Pancreas (tissue), 10 donors: ENCODE data around the gene NOVA2. TPM values are rescaled to one million over a fixed set of nuclear protein-coding genes. Genes with fewer than 3 reads are reported as not detected.

Experiments
- ATAC-seq, 4 donors: fragments of 200-7000 bp; cut with Tn5 transposase; one replicate each; pipeline versions ENCODE4 v1.8.0 to v1.9.1; 2020; ENCODE audit warnings: mild to moderate bottlenecking in 4 of 4, moderate library complexity in 4 of 4
- DNase-seq, 6 donors: peaks; one replicate each; pipeline ENCODE4 v3.0.0-alpha.2; 2020
- FAIRE-seq: peaks from 2 replicates; lab custom pipeline; 2012; peaks lifted over from hg19 to GRCh38; lab: Jason Lieb, UNC
- H3K27ac ChIP-seq, 4 donors: fragments of 200-600 bp; sonication (generic); 1 replicate in 3 of 4; 2 replicates in 1 of 4; pipeline versions ENCODE4 v1.5.0 to v1.8.0; 2020
- H3K27me3 ChIP-seq, 4 donors: fragments of 200-600 bp; one replicate each; pipeline ENCODE4 v1.8.0; 2021
- H3K36me3 ChIP-seq, 3 donors: fragments of 200-600 bp; sonication (generic) in 1 of 3; one replicate each; pipeline versions ENCODE4 v1.5.0 to v1.8.0; 2020 to 2021
- H3K4me1 ChIP-seq, 3 donors: fragments of 200-600 bp; one replicate each; pipeline ENCODE4 v1.8.0; 2021
- H3K4me3 ChIP-seq, 4 donors: fragments of 200-600 bp; sonication (generic) in 2 of 4; one replicate each; pipeline versions ENCODE4 v1.5.0 to v1.8.0; 2020 to 2021
- H3K9me3 ChIP-seq, 4 donors: fragments of 200-600 bp; one replicate each; pipeline ENCODE4 v1.8.0; 2021
- WGBS, 2 donors: extraction: QIAGEN DNeasy Blood & Tissue Kit; methylation state at CpG; one replicate each; pipeline ENCODE4 v1.1.7; 2013; 5-methylcytosine and 5-hydroxymethylcytosine counted together
- intact Hi-C, 3 donors: fragments of 100-400 bp; cut with DNase I; formaldehyde crosslinking; loops; one replicate each; pipeline versions ENCODE4 v1.11.1 to v1.14.2; 2022
- polyA plus RNA-seq, 2 donors: library from polyadenylated mRNA; stranded (reverse); fragments of 200-250 nt; gene quantifications; one replicate each; pipeline ENCODE4 v1.2.3, GENCODE V29; 2013
- total RNA-seq, 6 donors: library from RNA; stranded (reverse); fragmentation: NEBNext Ultra II Directional in 4 of 6; extraction: Animal tissue kit (Norgen Biotek cat#: 25700) in 4 of 6; gene quantifications; one replicate each; pipeline versions ENCODE4 v1.2.1 to v1.2.4, GENCODE V29; 2021 to 2023
- TF ChIP-seq, protein P1 (sequence below), 4 donors: fragments of 200-600 bp; sonication (generic) in 3 of 4; IDR thresholded peaks; one replicate each; pipeline versions ENCODE4 v1.5.0 to v1.8.0; 2021; ENCODE audit warnings: antibody characterized with exemption in 4 of 4
- donor health status: healthy with polysubstance abuse.
- donor health status: DM: no; HTN: no; CAD: no; lungs with moderate emphysema.
- donor health status: DM: no; HTN: no; CAD: no.
- donor health status: control.
- donor health status: control.
- donor health status: Bipolar disorder and iron deficiency.
- donor health status: DM: yes; HTN: yes; CAD: no.
- donor health status: DM: no; HTN: no; CAD: no.
- donor health status: DM: no; HTN: no; CAD: no.
- donor health status: DM: yes; HTN: yes; CAD: no.

Gene NOVA2
- total and polyA plus RNA-seq, 8 donors = 0.43 to 2.6 (median 1.2) TPM

DNA sequence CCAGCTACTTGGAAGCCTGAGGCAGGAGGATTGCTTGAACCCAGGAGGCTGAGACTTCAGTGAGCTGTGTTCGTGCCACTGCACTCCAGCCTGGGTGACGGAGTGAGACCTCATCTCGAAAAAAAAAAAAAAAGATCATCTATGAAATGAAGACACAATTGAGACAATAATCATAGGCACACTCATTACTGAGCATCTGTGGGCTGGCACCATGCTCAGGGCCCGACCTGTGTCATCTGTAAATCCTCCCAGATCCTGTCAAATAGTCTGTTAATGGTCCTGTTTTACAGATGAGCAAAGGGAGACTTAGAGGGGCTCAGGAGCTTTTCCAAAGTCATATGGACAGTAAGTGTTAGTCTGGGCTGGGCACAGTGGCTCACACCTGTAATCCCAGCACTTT lies 54.9 kb downstream of the NOVA2 start:
- FAIRE-seq (no peak), DNase-seq (no peak), ATAC-seq (no peak)
- Histone ChIP-seq H3K27ac (no peak overlapping the region), H3K4me1 (no peaks in the 10 kb centered on the region), H3K4me3 (no peak overlapping the region), H3K9me3 (no peaks in the 10 kb centered on the region), H3K36me3 (no peaks in the 10 kb centered on the region), H3K27me3 (no peaks in the 10 kb centered on the region)
- TF ChIP-seq, protein P1, sequence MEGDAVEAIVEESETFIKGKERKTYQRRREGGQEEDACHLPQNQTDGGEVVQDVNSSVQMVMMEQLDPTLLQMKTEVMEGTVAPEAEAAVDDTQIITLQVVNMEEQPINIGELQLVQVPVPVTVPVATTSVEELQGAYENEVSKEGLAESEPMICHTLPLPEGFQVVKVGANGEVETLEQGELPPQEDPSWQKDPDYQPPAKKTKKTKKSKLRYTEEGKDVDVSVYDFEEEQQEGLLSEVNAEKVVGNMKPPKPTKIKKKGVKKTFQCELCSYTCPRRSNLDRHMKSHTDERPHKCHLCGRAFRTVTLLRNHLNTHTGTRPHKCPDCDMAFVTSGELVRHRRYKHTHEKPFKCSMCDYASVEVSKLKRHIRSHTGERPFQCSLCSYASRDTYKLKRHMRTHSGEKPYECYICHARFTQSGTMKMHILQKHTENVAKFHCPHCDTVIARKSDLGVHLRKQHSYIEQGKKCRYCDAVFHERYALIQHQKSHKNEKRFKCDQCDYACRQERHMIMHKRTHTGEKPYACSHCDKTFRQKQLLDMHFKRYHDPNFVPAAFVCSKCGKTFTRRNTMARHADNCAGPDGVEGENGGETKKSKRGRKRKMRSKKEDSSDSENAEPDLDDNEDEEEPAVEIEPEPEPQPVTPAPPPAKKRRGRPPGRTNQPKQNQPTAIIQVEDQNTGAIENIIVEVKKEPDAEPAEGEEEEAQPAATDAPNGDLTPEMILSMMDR (IDR thresholded peaks at IDR 0.05) = no peak
- intact Hi-C loops = no loop called here
- 45 to 60% methylated on average over 4 of the region's 4 CpGs for WGBS, 2 donors

DNA sequence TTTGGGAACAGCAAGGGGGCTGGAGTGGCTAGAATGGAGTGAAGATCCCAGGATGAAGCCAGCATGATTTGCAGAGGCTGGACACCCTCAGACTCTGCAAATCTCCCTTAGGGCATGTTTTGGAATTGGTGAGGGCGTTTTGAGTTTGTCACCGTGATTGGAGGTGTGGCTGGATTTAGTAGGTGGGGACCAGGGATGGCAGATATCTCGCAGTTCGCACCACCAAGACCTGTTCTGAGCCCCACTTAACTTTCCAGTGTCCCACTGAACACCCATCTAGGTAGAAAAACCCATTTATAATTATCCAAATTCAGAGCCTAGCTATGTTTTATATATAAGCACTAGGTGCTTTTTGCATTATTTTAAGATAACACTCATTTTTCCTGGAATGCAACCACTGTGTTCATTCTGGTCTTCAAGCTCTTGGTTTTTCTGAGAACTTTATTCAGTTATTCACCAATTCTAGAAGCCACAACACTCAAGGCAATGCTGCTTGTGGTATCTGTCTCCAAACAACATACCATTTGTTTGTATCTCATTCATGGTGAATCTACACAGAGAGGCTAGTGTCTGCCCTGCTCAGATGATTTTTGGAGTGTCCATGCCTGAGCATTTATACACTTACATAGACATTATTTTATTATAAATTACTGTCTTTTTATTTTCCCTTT lies 56.1 kb downstream of the NOVA2 start:
- no peak for ATAC-seq
- Histone ChIP-seq H3K9me3 (no peaks in the 10 kb centered on the region), H3K27me3 (no peaks in the 10 kb centered on the region), H3K27ac (no peak overlapping the region), H3K4me1 (no peaks in the 10 kb centered on the region), H3K36me3 (no peaks in the 10 kb centered on the region), H3K4me3 (no peak overlapping the region)
- TF ChIP-seq, protein P1 (IDR thresholded peaks at IDR 0.05) = no peak
- intact Hi-C loops = no loop called here
- FAIRE-seq = no peak
- DNase-seq = no peak
- 57 to 68% methylated on average over 4 of the region's 4 CpGs for WGBS, 2 donors

DNA sequence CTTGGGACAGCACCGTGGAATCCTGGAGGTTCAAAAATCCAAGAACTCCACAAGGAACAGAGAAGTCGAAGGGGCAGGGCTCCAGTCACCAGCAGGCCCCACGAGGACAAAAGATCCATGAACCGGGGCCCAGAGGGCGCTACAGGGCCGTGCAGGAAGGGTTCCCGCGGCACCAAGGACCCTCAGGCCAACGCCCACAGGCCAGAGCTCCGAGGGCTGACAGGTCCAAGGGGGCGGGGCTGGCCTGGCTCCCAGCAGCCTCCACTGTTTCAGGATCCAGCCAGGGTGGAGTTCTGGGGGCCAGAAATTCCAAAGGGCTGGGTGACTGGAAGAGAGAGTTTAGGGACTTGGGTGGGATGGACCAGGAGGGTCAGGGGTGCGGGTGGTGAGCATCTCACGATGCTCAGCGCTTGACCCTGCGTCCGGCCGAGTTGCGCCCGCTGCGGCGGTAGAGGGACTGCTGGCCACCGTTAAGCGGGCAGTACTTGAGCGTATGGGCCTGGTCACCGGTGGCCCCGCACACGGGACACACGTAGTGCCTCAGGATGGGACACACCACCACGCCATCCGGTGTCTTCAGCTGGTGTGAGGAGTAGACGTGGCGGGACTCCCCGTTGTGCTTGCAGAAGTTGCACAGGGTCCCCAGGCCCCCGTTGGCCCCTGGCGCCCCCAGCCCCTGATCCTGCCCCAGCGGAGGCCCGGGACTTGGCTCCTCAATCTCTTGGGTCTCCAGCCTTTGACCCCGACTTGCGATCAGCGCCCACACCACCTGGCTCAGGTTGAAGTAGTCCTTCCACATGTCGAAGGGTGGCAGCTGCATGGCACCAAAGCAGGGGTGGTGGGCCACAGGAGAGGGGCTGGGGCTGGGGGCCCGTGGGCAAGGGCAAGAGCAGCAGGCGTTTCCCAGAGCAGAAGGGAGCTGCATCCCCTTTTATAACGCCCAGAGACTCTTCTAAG lies 59.5 kb downstream of the NOVA2 start, which contains the start of gene NANOS2:
TSS of gene NANOS2 (minus strand) at position 905 of the 957 bp plus-strand sequence. CDS start at position 820, 85 bp downstream.
- TF ChIP-seq, protein P1 (IDR thresholded peaks at IDR 0.05) = no peak
- Histone ChIP-seq H3K27ac (no peak within 1 kb of the TSS), H3K9me3 (no peaks in the 10 kb centered on the region), H3K4me3 (no peak within 1 kb of the TSS), H3K36me3 (no peaks in the 10 kb centered on the region), H3K4me1 (no peaks in the 10 kb centered on the region), H3K27me3 (no peaks in the 10 kb centered on the region)
- no peak for DNase-seq
- ATAC-seq = no peak
- 64 to 66% methylated on average over 41 to 44 of the region's 44 CpGs for WGBS, 2 donors
- FAIRE-seq = no peak
- intact Hi-C loops = no loop called here

DNA sequence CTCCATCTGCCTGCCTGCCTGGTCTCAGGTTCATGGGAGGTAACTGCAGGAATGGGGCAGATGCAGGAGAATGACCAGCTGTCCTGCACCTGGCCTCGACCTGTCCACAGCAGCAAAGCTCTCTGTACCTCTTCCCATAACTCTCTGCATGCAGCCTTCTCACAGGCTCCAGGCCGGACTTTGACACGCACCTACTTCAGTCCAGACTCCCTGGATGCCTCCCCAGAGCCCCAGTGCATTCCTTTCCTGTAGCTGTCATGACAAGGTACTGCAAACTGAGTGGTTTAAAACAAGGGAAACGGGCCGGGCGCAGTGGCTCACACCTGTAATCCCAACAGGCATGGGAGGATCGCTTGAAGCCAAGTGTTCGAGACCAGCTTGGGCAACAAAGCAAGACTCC lies 62.4 kb downstream of the NOVA2 start:
- H3K27me3 ChIP-seq = no peaks in the 10 kb centered on the region
- DNase-seq = no peak
- H3K9me3 ChIP-seq = no peaks in the 10 kb centered on the region
- 51 to 58% methylated on average over 8 of the region's 8 CpGs for WGBS, 2 donors
- no peaks in the 10 kb centered on the region for H3K36me3 ChIP-seq
- FAIRE-seq = no peak
- intact Hi-C loops = no loop called here
- TF ChIP-seq, protein P1 (IDR thresholded peaks at IDR 0.05) = no peak
- H3K27ac ChIP-seq = no peak overlapping the region
- no peak overlapping the region for H3K4me3 ChIP-seq
- H3K4me1 ChIP-seq = no peaks in the 10 kb centered on the region
- ATAC-seq = no peak
